Astrocyte of the spinal cord (primary cell): ENCODE measurements around the gene WHRN.
A peak's percentile ranks its signal among the peaks of the same experiment; 100 is the strongest.

ENCODE experiments used
- DNase-seq: peaks from one replicate; pipeline ENCODE4 v3.0.0; 2011; ENCODE audit warnings: low read depth, low spot score
- H3K4me3 ChIP-seq: 2 replicates; pipeline ENCODE4 v1.5.1; 2011; ENCODE audit warnings: low read depth, mild to moderate bottlenecking, low read length, moderate library complexity
- CTCF ChIP-seq: IDR thresholded peaks from 2 replicates; pipeline ENCODE4 v1.5.1; 2012; ENCODE audit warnings: low read depth, mild to moderate bottlenecking, low read length, inconsistent platforms
- in situ Hi-C: cut with HindIII; loops from 2 replicates; pipeline ENCODE4 v1.10.0; 2017; ENCODE audit warnings: low sequenced_read_pairs

WHRN gene

GRCh38 chr9:114493521-114494184 lies 11.6 kb downstream of the WHRN start:
- in situ Hi-C loops: no loop called here
- TF ChIP-seq CTCF: no peak
- no peak overlapping the region for H3K4me3 ChIP-seq
- DNase-seq: no peak

- in situ Hi-C loops: no loop called here
- no peak for TF ChIP-seq CTCF
- DNase-seq: no peak
- no peak overlapping the region for H3K4me3 ChIP-seq
These were observed 12.3 kb downstream of the WHRN start for GRCh38 chr9:114492991-114493390.

GRCh38 chr9:114491430-114492003 lies 13.8 kb downstream of the WHRN start:
- DNase-seq: no peak
- in situ Hi-C loops: no loop called here
- no peak for TF ChIP-seq CTCF
- H3K4me3 ChIP-seq: no peak overlapping the region

- H3K4me3 ChIP-seq: no peak overlapping the region
- in situ Hi-C loops: no loop called here
- no peak for TF ChIP-seq CTCF
- no peak for DNase-seq
These were observed 15.3 kb downstream of the WHRN start for GRCh38 chr9:114489928-114490327.

- no peak for DNase-seq
- no peak overlapping the region for H3K4me3 ChIP-seq
- in situ Hi-C loops: no loop called here
- no peak for TF ChIP-seq CTCF
These were observed 16.7 kb downstream of the WHRN start for GRCh38 chr9:114488398-114489129.

- no peak overlapping the region for H3K4me3 ChIP-seq
- peak; percentile 72 for DNase-seq
- peak; percentile 86 for TF ChIP-seq CTCF
- in situ Hi-C loops: no loop called here
These were observed 17.5 kb downstream of the WHRN start for GRCh38 chr9:114487607-114488300.
